ENCODE data around the gene TCF25. TPM values are rescaled to one million over a fixed set of nuclear protein-coding genes. Genes with fewer than 3 reads are reported as not detected.
"Not testable (repeated sequence)": the region's sequence is repeated elsewhere in the genome, so short reads cannot be mapped to it uniquely, and the experiment has no call there.

TCF25 gene
- total RNA-seq, 1 donor from 2014 or later, result 149 TPM

- H3K4me3 ChIP-seq (ENCODE audit: low read depth, low read length), result peak overlapping the region; percentile 44
- H3K36me3 ChIP-seq (ENCODE audit: control insufficient read depth, insufficient read depth, low read length), result no peaks in the 10 kb centered on the region
- no peak for DNase-seq (ENCODE audit: low read depth)
- no peak for TF ChIP-seq CTCF (IDR thresholded peaks at IDR 0.05; ENCODE audit: insufficient read depth, low read length, poor library complexity, severe bottlenecking)
- no peaks in the 10 kb centered on the region for H3K27me3 ChIP-seq (ENCODE audit: control insufficient read depth, insufficient read depth, low read length)
Measured at GRCh38 chr16:89828870-89829629, 44.3 kb upstream of the TCF25 start.

GRCh38 chr16:89829630-89830437, 43.6 kb upstream of the TCF25 start:
- TF ChIP-seq CTCF (IDR thresholded peaks at IDR 0.05; ENCODE audit: insufficient read depth, low read length, poor library complexity, severe bottlenecking), result no peak
- H3K4me3 ChIP-seq (ENCODE audit: low read depth, low read length), result no peak overlapping the region
- H3K36me3 ChIP-seq (ENCODE audit: control insufficient read depth, insufficient read depth, low read length), result no peaks in the 10 kb centered on the region
- no peak for DNase-seq (ENCODE audit: low read depth)
- H3K27me3 ChIP-seq (ENCODE audit: control insufficient read depth, insufficient read depth, low read length), result no peaks in the 10 kb centered on the region

- Histone ChIP-seq H3K36me3 (ENCODE audit: control insufficient read depth, insufficient read depth, low read length) (no peaks in the 10 kb centered on the region), H3K27me3 (ENCODE audit: control insufficient read depth, insufficient read depth, low read length) (no peaks in the 10 kb centered on the region), H3K4me3 (ENCODE audit: low read depth, low read length) (no peak overlapping the region)
- no peak for DNase-seq (ENCODE audit: low read depth)
- TF ChIP-seq CTCF (IDR thresholded peaks at IDR 0.05; ENCODE audit: insufficient read depth, low read length, poor library complexity, severe bottlenecking), result no peak
Measured at GRCh38 chr16:89831810-89832328, 41.5 kb upstream of the TCF25 start.

- not testable (repeated sequence) for DNase-seq (ENCODE audit: low read depth); H3K36me3 ChIP-seq (ENCODE audit: control insufficient read depth, insufficient read depth, low read length); H3K4me3 ChIP-seq (ENCODE audit: low read depth, low read length); H3K27me3 ChIP-seq (ENCODE audit: control insufficient read depth, insufficient read depth, low read length)
Measured at GRCh38 chr16:89833664-89834363, 39.6 kb upstream of the TCF25 start.

GRCh38 chr16:89834813-89835363, 38.5 kb upstream of the TCF25 start:
- H3K27me3 ChIP-seq (ENCODE audit: control insufficient read depth, insufficient read depth, low read length); H3K4me3 ChIP-seq (ENCODE audit: low read depth, low read length); H3K36me3 ChIP-seq (ENCODE audit: control insufficient read depth, insufficient read depth, low read length); DNase-seq (ENCODE audit: low read depth): not testable (repeated sequence)

GRCh38 chr16:89836484-89836883, 36.9 kb upstream of the TCF25 start:
- H3K27me3 ChIP-seq (ENCODE audit: control insufficient read depth, insufficient read depth, low read length); H3K4me3 ChIP-seq (ENCODE audit: low read depth, low read length); DNase-seq (ENCODE audit: low read depth); H3K36me3 ChIP-seq (ENCODE audit: control insufficient read depth, insufficient read depth, low read length): not testable (repeated sequence)
